Neural cell (in vitro differentiated cells): Measurements from ENCODE around the gene INTS13. TPM values are rescaled to one million over a fixed set of nuclear protein-coding genes. Genes with fewer than 3 reads are reported as not detected.

ENCODE experiments used
- H2AFZ ChIP-seq: fragments of 200-600, 300-800 bp; sonication (generic), shearing (Covaris generic); 2 replicates; pipeline ENCODE4 v1.6.0; 2014; ENCODE audit warnings: low read depth, mild to moderate bottlenecking, antibody characterized with exemption, low read length, moderate library complexity
- H3F3A ChIP-seq: fragments of 200-600 bp; shearing (Covaris generic); 2 replicates; pipeline ENCODE4 v1.6.1; 2016; ENCODE audit warnings: mild to moderate bottlenecking, moderate library complexity, mixed read lengths, antibody characterized with exemption, low read length; ENCODE audit not compliant: insufficient read depth, poor library complexity, severe bottlenecking
- H3K27ac ChIP-seq: fragments of 200-600, 300-800 bp; sonication (generic), shearing (Covaris generic); 2 replicates; pipeline ENCODE4 v1.5.1; 2014; ENCODE audit warnings: mild to moderate bottlenecking, low read length, moderate library complexity
- H3K27me3 ChIP-seq: fragments of 300-800, 200-600 bp; sonication (generic), shearing (Covaris generic); 2 replicates; pipeline ENCODE4 v1.6.0; 2014; ENCODE audit warnings: mild to moderate bottlenecking, low read depth, low read length, moderate library complexity; ENCODE audit not compliant: insufficient read depth
- H3K36me3 ChIP-seq: fragments of 300-800, 200-600 bp; sonication (generic), shearing (Covaris generic); 2 replicates; pipeline ENCODE4 v1.5.1; 2014; ENCODE audit warnings: mild to moderate bottlenecking, antibody characterized with exemption, low read length, moderate library complexity; ENCODE audit not compliant: insufficient read depth
- H3K4me2 ChIP-seq: fragments of 300-800, 200-600 bp; sonication (generic), shearing (Covaris generic); 2 replicates; pipeline ENCODE4 v1.6.0; 2014; ENCODE audit warnings: mild to moderate bottlenecking, low read length
- H3K4me3 ChIP-seq: fragments of 300-800, 200-600 bp; sonication (generic), shearing (Covaris generic); 2 replicates; pipeline ENCODE4 v1.5.1; 2014; ENCODE audit warnings: mild to moderate bottlenecking, low read length, moderate library complexity
- H3K79me2 ChIP-seq: fragments of 200-600 bp; shearing (Covaris generic); replicated peaks from 2 replicates; pipeline ENCODE4 v1.6.0; 2014; ENCODE audit warnings: mild to moderate bottlenecking, low read length, moderate library complexity; ENCODE audit not compliant: insufficient read depth
- H3K9ac ChIP-seq: fragments of 300-800, 200-600 bp; sonication (generic), shearing (Covaris generic); 2 replicates; pipeline ENCODE4 v1.6.1; 2016; ENCODE audit warnings: mild to moderate bottlenecking, low read length, mixed read lengths
- H3K9me2 ChIP-seq: fragments of 200-600 bp; shearing (Covaris generic); 2 replicates; pipeline ENCODE4 v1.6.1; 2016; ENCODE audit warnings: mild to moderate bottlenecking, low read length, mixed read lengths; ENCODE audit not compliant: insufficient read depth
- H3K9me3 ChIP-seq: fragments of 200-600, 300-800 bp; sonication (generic), shearing (Covaris generic); 2 replicates; pipeline ENCODE4 v1.6.1; 2016; ENCODE audit warnings: mild to moderate bottlenecking, mixed run types, low read length, moderate library complexity, mixed read lengths
- H4K20me1 ChIP-seq: fragments of 200-600 bp; shearing (Covaris generic); 2 replicates; pipeline ENCODE4 v1.6.1; 2016; ENCODE audit warnings: mild to moderate bottlenecking, mixed run types; ENCODE audit not compliant: insufficient read depth
- EP300 ChIP-seq: fragments of 450-650 bp; conservative IDR thresholded peaks from 2 replicates; pipeline ENCODE4 v1.6.1; 2014; ENCODE audit warnings: antibody characterized with exemption, mild to moderate bottlenecking, moderate library complexity; ENCODE audit not compliant: poor library complexity, severe bottlenecking
- EZH2 ChIP-seq: fragments of 200-600, 300-800 bp; shearing (Covaris generic), sonication (generic); IDR thresholded peaks from 2 replicates; pipeline ENCODE4 v1.6.1; 2014; ENCODE audit warnings: antibody characterized with exemption, low read length, borderline replicate concordance, mild to moderate bottlenecking; ENCODE audit not compliant: insufficient read depth, poor library complexity, severe bottlenecking
- MXI1 ChIP-seq: fragments of 450-650 bp; conservative IDR thresholded peaks from 2 replicates; pipeline ENCODE4 v1.6.1; 2014; ENCODE audit warnings: antibody characterized with exemption, mild to moderate bottlenecking; ENCODE audit not compliant: poor library complexity, severe bottlenecking
- POLR2AphosphoS5 ChIP-seq: IDR thresholded peaks from 2 replicates; pipeline ENCODE4 v1.6.1; 2012
- RAD21 ChIP-seq: fragments of 450-650 bp; conservative IDR thresholded peaks from 2 replicates; pipeline ENCODE4 v1.6.1; 2014; ENCODE audit warnings: antibody characterized with exemption, mild to moderate bottlenecking, moderate library complexity
- SMC3 ChIP-seq: fragments of 450-650 bp; conservative IDR thresholded peaks from 2 replicates; pipeline ENCODE4 v1.6.1; 2014; ENCODE audit warnings: antibody characterized with exemption, mild to moderate bottlenecking, moderate library complexity; ENCODE audit not compliant: poor library complexity
- TAF1 ChIP-seq: IDR thresholded peaks from 2 replicates; pipeline ENCODE4 v1.6.1; 2012; ENCODE audit warnings: low read depth
- polyA plus RNA-seq: library from polyadenylated mRNA; depleted of rRNA; stranded (reverse); fragments of >200 nt; gene quantifications from 2 replicates; pipeline ENCODE4 v1.2.3, GENCODE V29; 2014
- TF ChIP-seq, protein P1 (sequence below): fragments of 450-650 bp; IDR thresholded peaks from 2 replicates; pipeline ENCODE4 v1.5.1; 2014; ENCODE audit warnings: antibody characterized with exemption, mild to moderate bottlenecking, moderate library complexity; ENCODE audit not compliant: poor library complexity, severe bottlenecking
- TF ChIP-seq, protein P2 (sequence below): IDR thresholded peaks from 2 replicates; pipeline ENCODE4 v1.6.1; 2012; ENCODE audit warnings: borderline replicate concordance

The INTS13 gene
- polyA plus RNA-seq, 1 donor from 2014 or later: 15.3 TPM

GRCh38 chr12:26874501-26875296 is 63.1 kb downstream of the INTS13 start:
- no peaks in the 10 kb centered on the region for H4K20me1 ChIP-seq
- TF ChIP-seq POLR2AphosphoS5: no peak
- no peak for TF ChIP-seq TAF1
- TF ChIP-seq, protein P1, sequence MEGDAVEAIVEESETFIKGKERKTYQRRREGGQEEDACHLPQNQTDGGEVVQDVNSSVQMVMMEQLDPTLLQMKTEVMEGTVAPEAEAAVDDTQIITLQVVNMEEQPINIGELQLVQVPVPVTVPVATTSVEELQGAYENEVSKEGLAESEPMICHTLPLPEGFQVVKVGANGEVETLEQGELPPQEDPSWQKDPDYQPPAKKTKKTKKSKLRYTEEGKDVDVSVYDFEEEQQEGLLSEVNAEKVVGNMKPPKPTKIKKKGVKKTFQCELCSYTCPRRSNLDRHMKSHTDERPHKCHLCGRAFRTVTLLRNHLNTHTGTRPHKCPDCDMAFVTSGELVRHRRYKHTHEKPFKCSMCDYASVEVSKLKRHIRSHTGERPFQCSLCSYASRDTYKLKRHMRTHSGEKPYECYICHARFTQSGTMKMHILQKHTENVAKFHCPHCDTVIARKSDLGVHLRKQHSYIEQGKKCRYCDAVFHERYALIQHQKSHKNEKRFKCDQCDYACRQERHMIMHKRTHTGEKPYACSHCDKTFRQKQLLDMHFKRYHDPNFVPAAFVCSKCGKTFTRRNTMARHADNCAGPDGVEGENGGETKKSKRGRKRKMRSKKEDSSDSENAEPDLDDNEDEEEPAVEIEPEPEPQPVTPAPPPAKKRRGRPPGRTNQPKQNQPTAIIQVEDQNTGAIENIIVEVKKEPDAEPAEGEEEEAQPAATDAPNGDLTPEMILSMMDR: no peak
- no peak for TF ChIP-seq SMC3
- TF ChIP-seq RAD21: no peak
- TF ChIP-seq, protein P2, sequence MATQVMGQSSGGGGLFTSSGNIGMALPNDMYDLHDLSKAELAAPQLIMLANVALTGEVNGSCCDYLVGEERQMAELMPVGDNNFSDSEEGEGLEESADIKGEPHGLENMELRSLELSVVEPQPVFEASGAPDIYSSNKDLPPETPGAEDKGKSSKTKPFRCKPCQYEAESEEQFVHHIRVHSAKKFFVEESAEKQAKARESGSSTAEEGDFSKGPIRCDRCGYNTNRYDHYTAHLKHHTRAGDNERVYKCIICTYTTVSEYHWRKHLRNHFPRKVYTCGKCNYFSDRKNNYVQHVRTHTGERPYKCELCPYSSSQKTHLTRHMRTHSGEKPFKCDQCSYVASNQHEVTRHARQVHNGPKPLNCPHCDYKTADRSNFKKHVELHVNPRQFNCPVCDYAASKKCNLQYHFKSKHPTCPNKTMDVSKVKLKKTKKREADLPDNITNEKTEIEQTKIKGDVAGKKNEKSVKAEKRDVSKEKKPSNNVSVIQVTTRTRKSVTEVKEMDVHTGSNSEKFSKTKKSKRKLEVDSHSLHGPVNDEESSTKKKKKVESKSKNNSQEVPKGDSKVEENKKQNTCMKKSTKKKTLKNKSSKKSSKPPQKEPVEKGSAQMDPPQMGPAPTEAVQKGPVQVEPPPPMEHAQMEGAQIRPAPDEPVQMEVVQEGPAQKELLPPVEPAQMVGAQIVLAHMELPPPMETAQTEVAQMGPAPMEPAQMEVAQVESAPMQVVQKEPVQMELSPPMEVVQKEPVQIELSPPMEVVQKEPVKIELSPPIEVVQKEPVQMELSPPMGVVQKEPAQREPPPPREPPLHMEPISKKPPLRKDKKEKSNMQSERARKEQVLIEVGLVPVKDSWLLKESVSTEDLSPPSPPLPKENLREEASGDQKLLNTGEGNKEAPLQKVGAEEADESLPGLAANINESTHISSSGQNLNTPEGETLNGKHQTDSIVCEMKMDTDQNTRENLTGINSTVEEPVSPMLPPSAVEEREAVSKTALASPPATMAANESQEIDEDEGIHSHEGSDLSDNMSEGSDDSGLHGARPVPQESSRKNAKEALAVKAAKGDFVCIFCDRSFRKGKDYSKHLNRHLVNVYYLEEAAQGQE: no peak
- TF ChIP-seq EP300: no peak
- TF ChIP-seq EZH2: no peak
- no peak for TF ChIP-seq MXI1
- H3K79me2 ChIP-seq: no peaks in the 10 kb centered on the region
- H2AFZ ChIP-seq: no peak overlapping the region
- no peaks in the 10 kb centered on the region for H3K36me3 ChIP-seq
- H3K27me3 ChIP-seq: no peaks in the 10 kb centered on the region
- H3K4me2 ChIP-seq: no peak overlapping the region
- H3K4me3 ChIP-seq: no peak overlapping the region
- H3K9ac ChIP-seq: no peak overlapping the region
- H3K9me3 ChIP-seq: no peaks in the 10 kb centered on the region
- no peak overlapping the region for H3K27ac ChIP-seq
- no peaks in the 10 kb centered on the region for H3F3A ChIP-seq
- no peaks in the 10 kb centered on the region for H3K9me2 ChIP-seq

- no peak overlapping the region for H3K4me2 ChIP-seq
Observed at GRCh38 chr12:26872625-26873024, 65.2 kb downstream of the INTS13 start.

More at GRCh38 chr12:26872625-26873024, 65.2 kb downstream of the INTS13 start:
- Histone ChIP-seq H2AFZ (no peak overlapping the region), H3F3A (no peaks in the 10 kb centered on the region), H4K20me1 (no peaks in the 10 kb centered on the region), H3K9ac (no peak overlapping the region), H3K27me3 (no peaks in the 10 kb centered on the region), H3K9me2 (no peaks in the 10 kb centered on the region), H3K36me3 (no peaks in the 10 kb centered on the region), H3K4me3 (no peak overlapping the region), H3K79me2 (no peaks in the 10 kb centered on the region), H3K9me3 (no peaks in the 10 kb centered on the region), H3K27ac (no peak overlapping the region)
- TF ChIP-seq, protein P2: no peak
- no peak for TF ChIP-seq TAF1
- no peak for TF ChIP-seq MXI1
- no peak for TF ChIP-seq EZH2
- TF ChIP-seq, protein P1: no peak
- TF ChIP-seq RAD21: no peak
